Trophoblast cell (in vitro differentiated cells and primary cell): ENCODE measurements around the gene BMP2K.

Experiments
- DNase-seq, 2 donors: peaks; one replicate each; pipeline ENCODE4 v3.0.0-alpha.2; 2016
- H2AFZ ChIP-seq: 2 replicates; pipeline ENCODE4 v1.6.1; 2013; ENCODE audit warnings: low read length, moderate library complexity, mild to moderate bottlenecking; ENCODE audit not compliant: insufficient read depth, poor library complexity
- H2AK5ac ChIP-seq: 2 replicates; pipeline ENCODE4 v1.6.1; 2013; ENCODE audit warnings: mild to moderate bottlenecking, low read length
- H2BK120ac ChIP-seq: 2 replicates; pipeline ENCODE4 v1.6.1; 2013; ENCODE audit warnings: low read length, mild to moderate bottlenecking, moderate library complexity; ENCODE audit not compliant: insufficient read depth, poor library complexity
- H2BK12ac ChIP-seq: 2 replicates; pipeline ENCODE4 v1.6.1; 2013; ENCODE audit warnings: mild to moderate bottlenecking, low read length, moderate library complexity
- H2BK5ac ChIP-seq: 2 replicates; pipeline ENCODE4 v1.6.1; 2013; ENCODE audit warnings: low read length, low read depth, moderate library complexity, mild to moderate bottlenecking; ENCODE audit not compliant: poor library complexity
- H3K14ac ChIP-seq: 2 replicates; pipeline ENCODE4 v1.6.1; 2013; ENCODE audit warnings: mild to moderate bottlenecking, low read length
- H3K18ac ChIP-seq: 2 replicates; pipeline ENCODE4 v1.6.1; 2013; ENCODE audit warnings: mild to moderate bottlenecking, low read length
- H3K23ac ChIP-seq: 2 replicates; pipeline ENCODE4 v1.6.1; 2013; ENCODE audit warnings: low read length
- H3K27ac ChIP-seq: 2 replicates; pipeline ENCODE4 v1.5.1; 2013; ENCODE audit warnings: low read depth, mild to moderate bottlenecking, inconsistent platforms, low read length, moderate library complexity
- H3K27me3 ChIP-seq: 2 replicates; pipeline ENCODE4 v1.6.1; 2013; ENCODE audit warnings: inconsistent platforms, mild to moderate bottlenecking, low read length, moderate library complexity; ENCODE audit not compliant: insufficient read depth
- H3K36me3 ChIP-seq, 2 experiments: 1 replicate in 1 of 2; 2 replicates in 1 of 2; pipeline ENCODE4 v1.6.1; 2013; ENCODE audit warnings: low read length in 2 of 2, mild to moderate bottlenecking in 2 of 2, moderate library complexity in 1 of 2; ENCODE audit not compliant: insufficient read depth in 2 of 2, control insufficient read depth in 1 of 2
- H3K4ac ChIP-seq: 2 replicates; pipeline ENCODE4 v1.6.1; 2013; ENCODE audit warnings: low read depth, mild to moderate bottlenecking, low read length, moderate library complexity
- H3K4me1 ChIP-seq, 2 experiments: 1 replicate in 1 of 2; 2 replicates in 1 of 2; pipeline ENCODE4 v1.6.1; 2013; ENCODE audit warnings: low read length in 2 of 2, mild to moderate bottlenecking in 2 of 2, moderate library complexity in 1 of 2; ENCODE audit not compliant: insufficient read depth in 2 of 2, control insufficient read depth in 1 of 2
- H3K4me2 ChIP-seq: 2 replicates; pipeline ENCODE4 v1.6.1; 2013; ENCODE audit warnings: inconsistent platforms, mild to moderate bottlenecking, low read length, moderate library complexity
- H3K4me3 ChIP-seq: 2 replicates; pipeline ENCODE4 v1.5.1; 2013; ENCODE audit warnings: mild to moderate bottlenecking, low read depth, low read length, inconsistent platforms
- H3K79me1 ChIP-seq: one replicate; pipeline ENCODE4 v1.6.1; 2013; ENCODE audit warnings: low read length
- H3K79me2 ChIP-seq: 2 replicates; pipeline ENCODE4 v1.6.1; 2013; ENCODE audit warnings: low read length, mild to moderate bottlenecking; ENCODE audit not compliant: control insufficient read depth, insufficient read depth, poor library complexity
- H3K9ac ChIP-seq: 2 replicates; pipeline ENCODE4 v1.6.1; 2013; ENCODE audit warnings: mild to moderate bottlenecking, low read length
- H3K9me3 ChIP-seq: 2 replicates; pipeline ENCODE4 v1.6.1; 2013; ENCODE audit warnings: low read depth, mild to moderate bottlenecking, control low read depth, inconsistent platforms, low read length; ENCODE audit not compliant: insufficient read depth
- H4K12ac ChIP-seq: 2 replicates; pipeline ENCODE4 v1.6.1; 2013; ENCODE audit warnings: low read depth, mild to moderate bottlenecking, low read length, moderate library complexity
- H4K8ac ChIP-seq: 2 replicates; pipeline ENCODE4 v1.6.1; 2013; ENCODE audit warnings: low read depth, mild to moderate bottlenecking, low read length, moderate library complexity
- H4K91ac ChIP-seq: one replicate; pipeline ENCODE4 v1.6.1; 2013; ENCODE audit warnings: low read depth, mild to moderate bottlenecking, low read length, moderate library complexity
- WGBS: extraction: QIAGEN DNeasy Blood & Tissue Kit; methylation state at CpG from one replicate; pipeline ENCODE4 v1.1.7; 2013; ENCODE audit warnings: missing lambda C conversion rate; ENCODE audit not compliant: insufficient read length, insufficient coverage; ENCODE audit errors: extremely low coverage; 5-methylcytosine and 5-hydroxymethylcytosine counted together

The BMP2K gene

DNA sequence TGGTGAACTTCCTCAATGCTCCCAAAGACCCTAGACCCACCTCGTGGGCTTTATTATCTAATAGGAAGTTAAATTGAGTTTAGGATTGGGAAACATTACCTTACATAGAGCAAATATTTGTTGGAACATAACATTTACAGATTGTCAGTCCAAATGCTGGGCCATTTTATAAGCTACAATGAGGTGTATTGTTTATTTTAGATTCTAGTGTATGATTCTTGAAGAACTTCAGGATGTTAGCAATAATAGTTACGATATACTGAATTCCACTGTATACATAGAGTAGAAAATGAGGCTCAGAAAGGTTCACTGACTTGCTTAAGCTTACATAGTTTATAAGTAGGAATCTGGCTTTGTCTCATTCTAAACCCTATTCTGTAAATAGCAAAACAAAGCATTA lies 125.7 kb downstream of the BMP2K start:
- no CpG with 5 or more reads among the region's 2 CpGs for WGBS
- no peak overlapping the region for H3K18ac ChIP-seq

DNA sequence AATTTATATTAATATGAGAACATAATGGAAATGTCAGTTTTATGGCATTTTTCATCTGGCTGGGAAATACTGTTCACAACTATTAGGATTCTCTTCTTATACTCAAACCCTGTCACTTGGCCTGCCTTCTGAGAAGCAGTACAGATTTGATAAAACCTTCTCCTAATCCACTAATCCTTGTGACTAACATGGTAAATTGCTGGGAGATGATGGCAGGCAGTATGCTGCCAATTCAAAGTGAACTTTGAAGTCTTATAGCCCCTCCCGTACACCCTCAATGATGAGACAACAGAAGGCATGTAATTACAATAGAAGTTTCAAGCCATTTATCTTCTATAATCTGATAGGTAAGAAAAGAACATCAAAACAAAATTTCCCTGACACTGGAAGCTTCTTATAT lies 126.1 kb downstream of the BMP2K start:
- no CpG with 5 or more reads among the region's 1 CpG for WGBS
- Histone ChIP-seq H2AK5ac (no peak overlapping the region), H4K12ac (no peak overlapping the region), H3K79me2 (no peaks in the 10 kb centered on the region), H3K4me2 (no peak overlapping the region), H2BK12ac (no peak overlapping the region), H3K36me3 (peaks cover 2% of the 10 kb centered on the region in 2 experiments), H3K18ac (no peak overlapping the region), H3K79me1 (no peaks in the 10 kb centered on the region), H3K9ac (no peak overlapping the region), H3K14ac (no peak overlapping the region), H3K4ac (no peak overlapping the region), H3K4me1 (no peaks in the 10 kb centered on the region), H4K91ac (no peak overlapping the region), H2BK120ac (no peak overlapping the region), H3K23ac (no peak overlapping the region), H3K4me3 (no peak overlapping the region), H4K8ac (no peak overlapping the region), H3K27ac (no peak overlapping the region), H2BK5ac (no peak overlapping the region), H3K27me3 (no peaks in the 10 kb centered on the region), H3K9me3 (no peaks in the 10 kb centered on the region), H2AFZ (no peak overlapping the region)
- no peak for DNase-seq

More for the DNA sequence above, 125.7 kb downstream of the BMP2K start:
- Histone ChIP-seq H2BK12ac (no peak overlapping the region), H2BK5ac (no peak overlapping the region), H3K4ac (no peak overlapping the region), H2AK5ac (no peak overlapping the region), H3K9ac (no peak overlapping the region), H2AFZ (no peak overlapping the region), H3K27me3 (no peaks in the 10 kb centered on the region), H3K23ac (no peak overlapping the region), H3K27ac (no peak overlapping the region), H3K4me1 (no peaks in the 10 kb centered on the region), H2BK120ac (no peak overlapping the region), H3K4me2 (no peak overlapping the region), H3K79me2 (no peaks in the 10 kb centered on the region), H4K91ac (no peak overlapping the region), H4K12ac (no peak overlapping the region), H3K4me3 (no peak overlapping the region), H3K79me1 (no peaks in the 10 kb centered on the region), H4K8ac (no peak overlapping the region), H3K14ac (no peak overlapping the region), H3K9me3 (no peaks in the 10 kb centered on the region), H3K36me3 (peaks cover 2% of the 10 kb centered on the region in 2 experiments)
- DNase-seq, result no peak

DNA sequence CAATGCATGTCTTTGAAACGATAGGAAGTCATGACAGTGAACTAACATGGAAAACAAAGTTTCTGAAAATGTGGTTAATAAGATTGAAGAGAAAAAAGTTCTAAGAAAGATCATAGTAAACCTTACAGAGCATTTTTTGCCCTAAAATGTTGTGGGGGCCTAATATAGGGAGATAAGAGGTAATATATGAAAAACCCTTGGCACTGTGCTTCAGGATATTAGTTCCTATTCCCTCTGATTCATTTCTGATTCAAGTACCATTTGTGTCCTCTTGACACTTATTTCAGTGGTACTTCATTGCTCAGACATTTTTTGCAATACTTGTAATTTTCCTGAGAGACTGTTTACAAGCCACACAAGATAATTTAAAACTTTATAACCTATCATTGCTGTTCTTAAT lies 128.0 kb downstream of the BMP2K start:
- no peak overlapping the region for H3K27ac ChIP-seq
- H3K4me3 ChIP-seq, result no peak overlapping the region
- no peak overlapping the region for H3K14ac ChIP-seq
- H2BK12ac ChIP-seq, result no peak overlapping the region
- no peak overlapping the region for H3K4ac ChIP-seq
- H3K23ac ChIP-seq, result no peak overlapping the region
- DNase-seq, result no peak
- no peaks in the 10 kb centered on the region for H3K79me2 ChIP-seq
- no peaks in the 10 kb centered on the region for H3K79me1 ChIP-seq
- no peaks in the 10 kb centered on the region for H3K9me3 ChIP-seq
- no peaks in the 10 kb centered on the region for H3K4me1 ChIP-seq
- no peaks in the 10 kb centered on the region for H3K36me3 ChIP-seq
- H3K27me3 ChIP-seq, result no peaks in the 10 kb centered on the region
- no peak overlapping the region for H3K9ac ChIP-seq
- no peak overlapping the region for H2AK5ac ChIP-seq
- H2BK5ac ChIP-seq, result no peak overlapping the region
- WGBS, result no CpG with 5 or more reads among the region's 1 CpG
- H3K4me2 ChIP-seq, result no peak overlapping the region
- H4K91ac ChIP-seq, result no peak overlapping the region
- no peak overlapping the region for H2BK120ac ChIP-seq
- no peak overlapping the region for H4K12ac ChIP-seq
- H3K18ac ChIP-seq, result no peak overlapping the region
- no peak overlapping the region for H2AFZ ChIP-seq
- no peak overlapping the region for H4K8ac ChIP-seq

DNA sequence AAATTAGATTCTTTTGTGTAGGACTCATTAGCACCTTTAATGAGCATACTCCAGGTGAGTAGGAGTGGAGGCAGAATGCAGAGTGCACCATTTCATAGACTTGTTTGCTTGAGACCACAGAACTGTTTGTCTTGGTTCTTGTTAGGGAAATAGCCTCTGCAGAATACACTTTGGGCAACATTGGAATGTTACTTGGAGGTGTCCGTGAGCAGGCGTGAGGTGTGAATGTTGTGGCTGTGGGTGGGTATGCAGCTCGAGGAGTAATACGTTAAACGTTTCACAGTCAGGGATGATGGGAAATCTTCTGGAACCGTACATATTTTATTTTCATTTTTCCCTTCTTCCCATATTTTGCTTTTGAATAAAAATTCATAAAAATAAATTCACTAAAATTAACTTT lies 131.5 kb downstream of the BMP2K start:
- WGBS, result no CpG with 5 or more reads among the region's 6 CpGs
- Histone ChIP-seq H3K36me3 (peaks cover 3 to 5% of the 10 kb centered on the region in 2 experiments), H2BK5ac (no peak overlapping the region), H3K9ac (no peak overlapping the region), H4K91ac (no peak overlapping the region), H3K27me3 (no peaks in the 10 kb centered on the region), H3K14ac (no peak overlapping the region), H3K4me2 (no peak overlapping the region), H2AFZ (no peak overlapping the region), H4K8ac (no peak overlapping the region), H3K4me1 (peaks cover 0 to 3% of the 10 kb centered on the region in 2 experiments), H2AK5ac (no peak overlapping the region), H3K79me1 (no peaks in the 10 kb centered on the region), H2BK12ac (no peak overlapping the region), H4K12ac (no peak overlapping the region), H3K27ac (no peak overlapping the region), H3K23ac (no peak overlapping the region), H3K9me3 (peaks cover 2% of the 10 kb centered on the region), H3K4me3 (no peak overlapping the region), H2BK120ac (no peak overlapping the region), H3K79me2 (no peaks in the 10 kb centered on the region), H3K18ac (no peak overlapping the region), H3K4ac (no peak overlapping the region)
- no peak for DNase-seq
